M059J (cell line): ENCODE measurements around the gene ELF1. TPM values are rescaled to one million over a fixed set of nuclear protein-coding genes. Genes with fewer than 3 reads are reported as not detected.
"Not testable (repeated sequence)": the region's sequence is repeated elsewhere in the genome, so short reads cannot be mapped to it uniquely, and the experiment has no call there.

ENCODE experiments used
- DNase-seq: peaks from one replicate; pipeline ENCODE4 v3.0.0-alpha.2; 2012; ENCODE audit warnings: low read depth
- total RNA-seq: library from RNA; depleted of rRNA; stranded (reverse); fragments of >200 nt; shearing (Covaris generic); gene quantifications from 2 replicates; pipeline ENCODE4 v1.2.3, GENCODE V29; 2014; rRNA removed

ELF1 gene
- total RNA-seq, 1 experiment from 2014 or later = 26.6 TPM

- DNase-seq = no peak
These were observed 123.6 kb downstream of the ELF1 start for GRCh38 chr13:40895227-40896184.

DNA sequence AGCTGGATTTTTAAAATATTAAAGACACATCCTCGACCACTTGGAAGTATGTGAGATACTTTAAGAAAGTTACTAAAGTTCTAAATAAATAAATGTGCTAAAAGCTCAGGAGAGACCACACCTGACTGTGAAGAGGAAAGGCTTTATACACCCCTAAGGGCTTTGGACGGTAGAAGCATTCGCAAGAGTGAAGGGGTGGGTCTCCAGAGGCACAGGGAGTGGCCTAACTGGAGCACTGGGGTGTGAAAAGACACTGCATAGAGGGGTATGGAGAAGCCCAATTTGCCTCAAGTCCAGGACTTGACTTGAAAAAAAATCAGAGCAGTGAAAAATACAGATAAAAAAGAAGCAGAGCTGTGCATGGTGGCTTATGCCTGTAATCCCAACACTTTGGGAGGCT lies 125.5 kb downstream of the ELF1 start:
- DNase-seq = not testable (repeated sequence)

DNA sequence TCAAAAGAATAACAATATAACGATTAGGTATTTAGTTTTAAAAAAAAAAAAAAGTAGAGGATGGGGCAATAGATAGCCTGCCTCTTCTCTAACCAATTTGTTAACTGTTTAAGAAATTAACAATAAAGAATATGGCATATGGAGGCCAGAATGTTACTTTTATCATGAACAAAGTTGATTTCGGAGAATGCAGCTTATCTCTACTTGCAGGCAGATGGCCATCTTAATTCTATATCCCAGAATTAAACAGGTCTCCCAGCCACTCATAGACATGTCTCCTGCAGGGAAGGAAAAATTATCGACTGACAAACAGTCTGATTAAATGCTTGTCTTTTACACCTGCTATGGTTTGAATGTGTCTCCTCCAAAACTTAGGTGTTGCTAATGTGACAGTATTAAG lies 133.1 kb downstream of the ELF1 start:
- DNase-seq = no peak

GRCh38 chr13:40884175-40884574 lies 134.9 kb downstream of the ELF1 start:
- not testable (repeated sequence) for DNase-seq

Other genes with a start within 250 kb of the ELF1 start
- gene MRPS31, start 248.1 kb downstream of the ELF1 start, total RNA-seq = 17.5 and 19.8 TPM in 2 replicates
- 6.1 and 12.2 TPM in 2 replicates for gene SLC25A15, start 229.7 kb downstream of the ELF1 start, total RNA-seq
- 6.9 and 9.8 TPM in 2 replicates for gene WBP4, start 42.2 kb upstream of the ELF1 start, total RNA-seq
- 3.1 and 6.9 TPM in 2 replicates for gene KBTBD6, start 113.5 kb upstream of the ELF1 start, total RNA-seq
- 3.8 and 4.4 TPM in 2 replicates for gene KBTBD7, start 175.3 kb upstream of the ELF1 start, total RNA-seq
- gene MTRF1, start 244.3 kb upstream of the ELF1 start, total RNA-seq = 9.6 and 12.2 TPM in 2 replicates